BLaER1 treated with 17β-estradiol and CSF1 and Interleukin-3, amounts not matched to agents 10 nM and 100 nM (cell line): ENCODE results near the gene BPIFB2.

Source experiments
- H3K27ac ChIP-seq, 11 experiments: shearing (Covaris generic); formaldehyde crosslinking; 2 replicates each; pipeline ENCODE4 v1.8.1; 2022
- H3K27me3 ChIP-seq, 11 experiments: shearing (Covaris generic); formaldehyde crosslinking; 2 replicates each; pipeline ENCODE4 v1.8.1; 2022
- H3K36me3 ChIP-seq, 11 experiments: shearing (Covaris generic); formaldehyde crosslinking; 2 replicates each; pipeline ENCODE4 v1.8.1; 2022
- H3K4me1 ChIP-seq, 10 experiments: shearing (Covaris generic); formaldehyde crosslinking; 2 replicates each; pipeline ENCODE4 v1.8.1; 2022
- H3K4me2 ChIP-seq, 11 experiments: shearing (Covaris generic); formaldehyde crosslinking; 2 replicates each; pipeline ENCODE4 v1.8.1; 2022
- H3K4me3 ChIP-seq, 10 experiments: shearing (Covaris generic); formaldehyde crosslinking; 2 replicates each; pipeline ENCODE4 v1.8.1; 2022
- H3K9ac ChIP-seq, 11 experiments: shearing (Covaris generic); formaldehyde crosslinking; 2 replicates each; pipeline ENCODE4 v1.8.1; 2022
- H3K9me3 ChIP-seq, 11 experiments: shearing (Covaris generic); formaldehyde crosslinking; replicated peaks in 1 of 11; 2 replicates each; pipeline ENCODE4 v1.8.1; 2022
- H4K20me1 ChIP-seq, 11 experiments: shearing (Covaris generic); formaldehyde crosslinking; 2 replicates each; pipeline ENCODE4 v1.8.1; 2022
- Cebpa-rat ChIP-seq, 11 experiments: shearing (Covaris generic); IDR thresholded peaks; 2 replicates each; pipeline ENCODE4 v1.8.1; 2022

The BPIFB2 gene

DNA sequence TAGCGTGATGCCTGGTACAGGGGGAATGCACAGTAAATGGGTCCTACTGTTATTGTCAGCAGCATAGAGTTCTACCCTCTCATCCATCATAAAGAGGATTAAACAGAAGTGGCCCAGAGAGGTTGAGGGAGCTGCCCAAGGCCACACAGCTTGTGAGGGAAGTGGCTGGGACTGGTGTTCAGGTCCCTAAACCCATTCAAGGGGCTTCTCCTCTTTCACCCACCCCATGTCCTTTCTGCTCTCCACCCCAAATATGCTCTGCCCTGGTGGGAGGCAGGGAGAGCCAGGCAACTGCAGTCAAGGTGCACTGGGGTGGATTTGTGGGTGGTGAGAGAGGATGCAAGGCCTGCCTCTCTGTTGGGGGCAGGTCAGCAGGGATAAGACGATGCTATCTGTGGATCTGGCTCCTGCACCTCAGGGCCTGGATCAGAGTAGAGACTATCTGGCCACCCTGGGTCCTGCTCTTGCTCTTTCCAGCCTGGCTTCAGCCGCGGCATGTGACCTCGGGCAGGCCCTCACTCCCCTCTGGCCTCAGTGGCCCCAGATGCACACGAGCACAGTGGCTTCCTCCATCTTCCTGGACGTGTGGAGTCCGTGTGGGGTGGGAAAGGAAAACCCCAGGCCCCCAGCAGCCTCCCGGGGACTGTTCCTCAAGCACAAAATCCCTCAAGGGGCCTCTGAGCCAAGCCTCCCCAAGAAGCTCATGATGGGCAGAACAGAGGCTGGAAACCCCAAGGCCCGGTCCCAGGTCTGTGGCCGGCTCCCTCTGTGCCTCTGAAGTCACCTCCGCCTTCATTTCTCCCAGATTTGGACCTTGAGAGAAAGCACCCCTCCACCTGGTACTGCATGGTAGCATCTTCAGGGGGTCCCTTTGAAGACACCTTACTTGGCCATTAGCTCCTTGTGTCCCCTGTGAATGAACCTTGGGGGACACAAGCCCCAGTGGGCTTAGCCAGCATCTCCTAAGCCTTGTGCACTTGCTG, 20.6 kb downstream of the BPIFB2 start:
- no peak overlapping the region for H3K9ac ChIP-seq
- H4K20me1 ChIP-seq, result no peaks in the 10 kb centered on the region; a peak in 1 of 22 replicates
- no peak overlapping the region; a peak in 1 of 22 replicates for H3K4me2 ChIP-seq
- H3K36me3 ChIP-seq, result no peaks in the 10 kb centered on the region
- H3K4me3 ChIP-seq, result no peak overlapping the region
- no peak overlapping the region for H3K27ac ChIP-seq
- no peaks in the 10 kb centered on the region; a peak in 1 of 20 replicates for H3K4me1 ChIP-seq
- H3K27me3 ChIP-seq, result no peaks in the 10 kb centered on the region
- TF ChIP-seq Cebpa-rat (IDR thresholded peaks at IDR 0.05), result no peak
- no peaks in the 10 kb centered on the region; a peak in 2 of 22 replicates for H3K9me3 ChIP-seq

DNA sequence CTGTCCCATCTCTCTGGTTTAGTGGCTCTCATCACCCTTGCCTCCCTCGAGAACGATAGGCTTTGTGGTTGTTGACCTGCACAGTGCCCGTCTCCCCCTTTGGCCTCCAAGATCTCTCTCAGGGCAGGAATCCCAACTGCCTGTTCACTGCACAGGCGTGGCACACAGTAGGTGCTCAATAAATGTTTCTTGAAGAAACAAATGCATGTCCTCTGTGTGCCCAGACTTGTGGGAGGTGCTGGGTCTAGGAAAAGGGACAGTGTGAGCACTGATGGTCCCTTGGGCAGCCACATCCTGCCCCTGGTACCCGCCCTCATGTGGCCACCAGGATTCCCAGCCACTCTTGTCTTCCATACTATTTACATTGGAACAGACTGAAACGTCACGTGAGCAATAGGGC, 21.4 kb downstream of the BPIFB2 start:
- Histone ChIP-seq H3K4me1 (no peaks in the 10 kb centered on the region; a peak in 1 of 20 replicates), H3K4me2 (no peak overlapping the region; a peak in 1 of 22 replicates), H3K27me3 (no peaks in the 10 kb centered on the region), H3K9ac (no peak overlapping the region), H3K4me3 (no peak overlapping the region), H4K20me1 (no peaks in the 10 kb centered on the region; a peak in 1 of 22 replicates), H3K27ac (no peak overlapping the region), H3K9me3 (no peaks in the 10 kb centered on the region; a peak in 4 of 22 replicates), H3K36me3 (no peaks in the 10 kb centered on the region)
- no peak for TF ChIP-seq Cebpa-rat (IDR thresholded peaks at IDR 0.05)

DNA sequence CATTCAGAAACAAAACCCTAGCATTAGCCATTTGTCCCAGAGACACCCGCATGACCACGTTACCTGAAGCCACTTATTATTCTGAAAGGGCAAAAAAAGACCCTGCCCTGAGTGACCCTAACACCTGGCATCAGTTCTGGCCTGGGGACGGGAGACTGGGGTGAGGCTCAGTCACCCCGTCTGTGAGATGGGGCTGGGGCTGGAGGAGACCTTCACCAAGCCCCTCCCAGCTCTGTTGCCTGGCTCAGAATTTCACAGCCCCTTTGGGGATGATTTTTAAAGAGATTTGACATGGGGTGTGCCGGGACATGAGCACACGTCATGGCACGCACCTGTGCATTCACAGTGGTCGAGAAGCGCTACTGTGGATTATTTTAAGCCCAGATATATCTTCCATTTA, 22.6 kb downstream of the BPIFB2 start:
- Histone ChIP-seq H3K9ac (no peak overlapping the region), H3K9me3 (no peaks in the 10 kb centered on the region; a peak in 4 of 22 replicates), H3K4me2 (no peak overlapping the region), H3K4me1 (no peaks in the 10 kb centered on the region; a peak in 1 of 20 replicates), H3K27me3 (no peaks in the 10 kb centered on the region), H3K36me3 (no peaks in the 10 kb centered on the region), H4K20me1 (no peaks in the 10 kb centered on the region; a peak in 1 of 22 replicates), H3K27ac (no peak overlapping the region), H3K4me3 (no peak overlapping the region)
- no peak for TF ChIP-seq Cebpa-rat (IDR thresholded peaks at IDR 0.05)

DNA sequence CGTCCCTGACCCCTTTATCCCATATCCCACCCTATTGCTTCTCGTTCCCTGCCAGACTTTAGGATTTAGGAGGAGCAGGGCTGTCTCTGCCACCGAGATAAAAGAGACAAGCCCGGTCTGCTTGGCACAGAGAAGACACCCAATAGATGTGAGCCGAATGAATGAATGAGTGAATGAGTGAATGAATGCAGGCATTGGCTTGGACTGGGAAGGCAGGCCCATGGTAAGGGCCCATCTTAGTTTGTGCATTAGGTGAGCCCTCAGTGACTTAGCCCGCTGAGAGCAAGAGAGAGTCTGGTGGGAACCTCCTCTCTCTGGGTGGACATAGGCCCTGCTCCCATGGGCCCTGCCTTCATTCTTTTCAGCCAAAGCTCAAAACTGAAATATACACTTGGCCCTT, 23.1 kb downstream of the BPIFB2 start:
- Histone ChIP-seq H3K27ac (no peak overlapping the region), H3K4me3 (no peak overlapping the region), H3K36me3 (no peaks in the 10 kb centered on the region), H3K27me3 (no peaks in the 10 kb centered on the region), H4K20me1 (no peaks in the 10 kb centered on the region; a peak in 1 of 22 replicates), H3K9ac (no peak overlapping the region), H3K4me1 (no peaks in the 10 kb centered on the region; a peak in 1 of 20 replicates), H3K4me2 (no peak overlapping the region), H3K9me3 (no peaks in the 10 kb centered on the region; a peak in 4 of 22 replicates)
- TF ChIP-seq Cebpa-rat (IDR thresholded peaks at IDR 0.05), result no peak

DNA sequence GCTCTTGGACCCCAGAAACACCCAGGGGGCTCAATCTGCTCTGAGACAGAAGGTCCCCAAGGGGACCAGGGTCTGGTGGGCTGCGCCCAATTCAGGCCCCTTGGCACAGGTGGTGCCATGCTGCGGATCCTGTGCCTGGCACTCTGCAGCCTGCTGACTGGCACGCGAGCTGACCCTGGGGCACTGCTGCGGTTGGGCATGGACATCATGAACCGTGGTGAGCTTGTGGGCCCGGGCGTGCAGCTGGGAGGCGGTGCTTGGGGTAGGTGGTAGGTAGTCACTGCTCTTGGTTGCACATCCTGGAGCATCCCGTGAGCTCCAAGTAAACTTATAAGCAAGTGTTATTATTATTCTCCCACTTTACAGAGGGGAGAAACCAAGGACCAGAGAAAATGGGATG, 24.0 kb downstream of the BPIFB2 start, which contains the start of gene BPIFB6:
BPIFB6 (plus strand) TSS at position 118 of the 400 bp plus-strand sequence; CDS start at position 118, 0 bp downstream.
- Histone ChIP-seq H3K4me3 (no peak within 1 kb of the TSS), H3K4me1 (no peaks in the 10 kb centered on the region; a peak in 1 of 20 replicates), H3K4me2 (no peak within 1 kb of the TSS), H3K36me3 (no peaks in the 10 kb centered on the region), H4K20me1 (no peaks in the 10 kb centered on the region; a peak in 1 of 22 replicates), H3K27me3 (no peaks in the 10 kb centered on the region), H3K9me3 (no peaks in the 10 kb centered on the region; a peak in 4 of 22 replicates), H3K9ac (no peak within 1 kb of the TSS), H3K27ac (no peak within 1 kb of the TSS)
- no peak for TF ChIP-seq Cebpa-rat (IDR thresholded peaks at IDR 0.05)

GRCh38 chr20:33032555-33032954, 25.1 kb downstream of the BPIFB2 start:
- H3K27ac ChIP-seq, result no peak overlapping the region
- H3K9ac ChIP-seq, result no peak overlapping the region
- H3K36me3 ChIP-seq, result no peaks in the 10 kb centered on the region
- no peak overlapping the region for H3K4me2 ChIP-seq
- H3K9me3 ChIP-seq, result no peaks in the 10 kb centered on the region; a peak in 4 of 22 replicates
- TF ChIP-seq Cebpa-rat (IDR thresholded peaks at IDR 0.05), result no peak
- H3K4me1 ChIP-seq, result no peaks in the 10 kb centered on the region; a peak in 1 of 20 replicates
- H4K20me1 ChIP-seq, result no peaks in the 10 kb centered on the region; a peak in 1 of 22 replicates
- H3K4me3 ChIP-seq, result no peak overlapping the region
- H3K27me3 ChIP-seq, result no peaks in the 10 kb centered on the region

DNA sequence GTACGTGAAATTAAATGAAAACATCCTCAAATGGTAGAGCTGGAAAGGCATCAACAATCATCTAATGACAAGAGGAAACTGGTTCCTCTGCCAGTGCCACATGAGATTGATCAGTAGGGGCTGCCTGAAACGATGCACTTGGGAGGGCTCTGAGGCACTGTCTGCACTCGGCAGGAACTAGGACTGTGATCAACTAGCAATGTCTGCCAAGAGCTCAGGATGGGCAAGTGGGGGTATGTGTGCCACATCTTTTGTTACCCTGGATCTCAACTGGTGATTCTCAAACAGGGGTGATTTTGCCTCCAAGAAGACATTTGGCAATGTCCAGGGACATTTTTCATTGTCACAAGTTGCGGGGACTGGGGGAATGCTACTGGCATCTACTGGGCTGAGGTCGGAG, 25.9 kb downstream of the BPIFB2 start:
- no peaks in the 10 kb centered on the region for H3K27me3 ChIP-seq
- no peak overlapping the region for H3K4me2 ChIP-seq
- no peak overlapping the region for H3K4me3 ChIP-seq
- H3K9ac ChIP-seq, result no peak overlapping the region
- no peaks in the 10 kb centered on the region; a peak in 1 of 22 replicates for H4K20me1 ChIP-seq
- H3K9me3 ChIP-seq, result no peaks in the 10 kb centered on the region; a peak in 4 of 22 replicates
- H3K4me1 ChIP-seq, result no peaks in the 10 kb centered on the region; a peak in 1 of 20 replicates
- no peak overlapping the region for H3K27ac ChIP-seq
- H3K36me3 ChIP-seq, result no peaks in the 10 kb centered on the region
- no peak for TF ChIP-seq Cebpa-rat (IDR thresholded peaks at IDR 0.05)

DNA sequence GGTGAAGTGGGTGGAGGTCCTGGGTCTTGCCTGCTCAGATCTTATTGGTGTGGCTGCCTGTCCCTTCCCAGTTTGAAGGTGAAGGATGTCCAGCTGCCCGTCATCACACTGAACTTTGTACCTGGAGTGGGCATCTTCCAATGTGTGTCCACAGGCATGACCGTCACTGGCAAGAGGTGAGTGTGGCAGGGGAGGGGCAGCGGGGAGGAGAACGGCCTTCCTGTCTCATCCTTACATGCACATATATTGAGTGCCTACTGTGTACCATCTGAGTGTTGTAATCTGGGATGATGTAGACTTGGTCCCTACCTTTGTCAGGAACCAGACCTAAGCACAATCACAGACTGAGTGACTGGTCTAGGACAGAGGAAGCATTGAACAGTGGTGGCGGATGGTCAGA, 26.6 kb downstream of the BPIFB2 start:
- Histone ChIP-seq H3K27me3 (no peaks in the 10 kb centered on the region), H3K9me3 (no peaks in the 10 kb centered on the region; a peak in 4 of 22 replicates), H3K9ac (no peak overlapping the region), H3K4me2 (no peak overlapping the region), H4K20me1 (no peaks in the 10 kb centered on the region; a peak in 1 of 22 replicates), H3K36me3 (no peaks in the 10 kb centered on the region), H3K4me3 (no peak overlapping the region), H3K27ac (no peak overlapping the region), H3K4me1 (no peaks in the 10 kb centered on the region)
- TF ChIP-seq Cebpa-rat (IDR thresholded peaks at IDR 0.05), result no peak

DNA sequence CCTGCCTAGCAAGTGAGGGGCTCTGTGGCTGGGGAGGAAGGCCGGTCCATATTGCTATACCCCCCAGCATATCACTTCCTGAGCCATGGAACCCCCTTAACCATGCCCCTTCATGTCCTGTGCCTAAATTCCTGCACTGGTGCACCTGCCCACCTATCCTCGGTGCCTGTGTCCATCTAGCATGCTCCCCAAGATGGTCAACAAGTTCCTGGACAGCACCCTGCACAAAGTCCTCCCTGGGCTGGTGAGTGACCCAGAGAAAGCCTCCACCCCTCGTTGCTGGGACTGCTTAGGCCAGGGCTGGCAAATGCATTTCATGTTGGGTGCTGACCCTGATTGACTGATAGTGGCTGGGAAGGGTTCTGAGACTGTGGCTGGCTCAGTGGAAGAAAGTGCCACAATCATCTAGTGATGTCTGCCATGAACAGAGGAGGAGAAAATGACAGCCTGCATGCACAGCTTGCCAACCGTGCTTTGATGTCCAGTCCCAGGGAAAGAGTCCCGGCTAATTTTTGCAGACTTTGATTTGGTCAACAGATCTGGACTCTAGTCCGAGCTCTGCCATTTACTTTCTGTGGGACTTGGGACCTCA, 27.5 kb downstream of the BPIFB2 start:
- H3K36me3 ChIP-seq, result no peaks in the 10 kb centered on the region

More for the DNA sequence above, 27.5 kb downstream of the BPIFB2 start:
- H3K27me3 ChIP-seq, result no peaks in the 10 kb centered on the region
- H3K27ac ChIP-seq, result no peak overlapping the region
- no peak overlapping the region for H3K9ac ChIP-seq
- no peak overlapping the region for H3K4me3 ChIP-seq
- no peaks in the 10 kb centered on the region; a peak in 1 of 22 replicates for H4K20me1 ChIP-seq
- TF ChIP-seq Cebpa-rat (IDR thresholded peaks at IDR 0.05), result no peak
- H3K4me2 ChIP-seq, result no peak overlapping the region
- H3K9me3 ChIP-seq, result no peaks in the 10 kb centered on the region; a peak in 4 of 22 replicates
- no peaks in the 10 kb centered on the region for H3K4me1 ChIP-seq
